Body of pancreas (tissue), 4 donors: Measurements from ENCODE around the gene NLGN1.

Experiments
- POLR2A ChIP-seq, 3 donors: fragments of 450-650 bp; IDR thresholded peaks; one replicate each; pipeline ENCODE4 v1.6.1; 2016; ENCODE audit warnings: antibody characterized with exemption in 3 of 3, mild to moderate bottlenecking in 2 of 3
- TF ChIP-seq, protein P1 (sequence below), 7 experiments: fragments of 450-650 bp in 4 of 7; fragments of 200-600 bp in 3 of 7; sonication (generic) in 3 of 7; IDR thresholded peaks; one replicate each; pipeline ENCODE4 v1.5.1; 2016 to 2019; ENCODE audit warnings: antibody characterized with exemption in 7 of 7

DNA sequence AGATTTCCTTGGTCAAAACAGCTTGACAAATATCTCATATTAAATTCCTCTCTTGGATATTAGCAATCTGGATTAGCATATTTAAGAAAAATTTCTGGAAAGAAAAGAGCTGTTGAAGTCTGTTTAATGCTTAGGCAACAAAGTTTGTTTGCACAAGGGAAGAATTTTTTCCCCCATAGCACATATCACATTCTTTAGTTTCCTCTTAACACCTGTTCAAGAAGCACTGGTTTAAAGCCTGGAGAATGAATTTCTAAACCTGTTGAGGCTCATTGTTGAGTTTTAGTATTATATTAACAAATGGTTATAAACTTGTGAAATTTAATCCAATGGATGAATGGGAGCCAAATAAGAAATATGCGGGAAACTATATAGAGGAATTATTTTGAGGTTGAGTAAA is 41.5 kb downstream of the NLGN1 start:
- TF ChIP-seq, protein P1, sequence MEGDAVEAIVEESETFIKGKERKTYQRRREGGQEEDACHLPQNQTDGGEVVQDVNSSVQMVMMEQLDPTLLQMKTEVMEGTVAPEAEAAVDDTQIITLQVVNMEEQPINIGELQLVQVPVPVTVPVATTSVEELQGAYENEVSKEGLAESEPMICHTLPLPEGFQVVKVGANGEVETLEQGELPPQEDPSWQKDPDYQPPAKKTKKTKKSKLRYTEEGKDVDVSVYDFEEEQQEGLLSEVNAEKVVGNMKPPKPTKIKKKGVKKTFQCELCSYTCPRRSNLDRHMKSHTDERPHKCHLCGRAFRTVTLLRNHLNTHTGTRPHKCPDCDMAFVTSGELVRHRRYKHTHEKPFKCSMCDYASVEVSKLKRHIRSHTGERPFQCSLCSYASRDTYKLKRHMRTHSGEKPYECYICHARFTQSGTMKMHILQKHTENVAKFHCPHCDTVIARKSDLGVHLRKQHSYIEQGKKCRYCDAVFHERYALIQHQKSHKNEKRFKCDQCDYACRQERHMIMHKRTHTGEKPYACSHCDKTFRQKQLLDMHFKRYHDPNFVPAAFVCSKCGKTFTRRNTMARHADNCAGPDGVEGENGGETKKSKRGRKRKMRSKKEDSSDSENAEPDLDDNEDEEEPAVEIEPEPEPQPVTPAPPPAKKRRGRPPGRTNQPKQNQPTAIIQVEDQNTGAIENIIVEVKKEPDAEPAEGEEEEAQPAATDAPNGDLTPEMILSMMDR (IDR thresholded peaks at IDR 0.05) = no peak
- no peak for TF ChIP-seq POLR2A (IDR thresholded peaks at IDR 0.05)
